ENCODE results near the gene FIBP.
A peak's percentile ranks its signal among the peaks of the same experiment; 100 is the strongest.
"Not testable (repeated sequence)": the region's sequence is repeated elsewhere in the genome, so short reads cannot be mapped to it uniquely, and the experiment has no call there.

FIBP gene

DNA sequence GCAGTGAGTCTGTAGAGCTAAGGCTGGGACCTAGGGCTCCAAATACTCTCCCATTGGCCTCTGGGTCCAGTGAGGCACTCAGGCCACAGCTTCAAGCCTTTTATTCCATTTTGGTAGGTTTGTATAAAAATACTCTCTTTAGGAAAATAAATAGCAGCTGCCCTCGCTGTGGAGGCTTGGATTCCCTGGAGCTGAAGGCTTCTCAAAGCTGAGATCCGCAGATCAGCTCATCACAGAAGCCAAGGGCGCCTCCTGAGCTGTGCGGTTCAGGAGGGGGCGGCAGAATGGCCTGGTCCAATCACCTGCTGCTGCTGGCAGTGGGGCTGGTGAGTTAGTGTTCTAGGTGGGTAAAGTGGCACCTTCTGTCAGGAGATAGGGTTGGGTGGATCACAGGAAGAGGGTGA is 3.9 kb upstream of the FIBP start:
- TF ChIP-seq, protein P1, sequence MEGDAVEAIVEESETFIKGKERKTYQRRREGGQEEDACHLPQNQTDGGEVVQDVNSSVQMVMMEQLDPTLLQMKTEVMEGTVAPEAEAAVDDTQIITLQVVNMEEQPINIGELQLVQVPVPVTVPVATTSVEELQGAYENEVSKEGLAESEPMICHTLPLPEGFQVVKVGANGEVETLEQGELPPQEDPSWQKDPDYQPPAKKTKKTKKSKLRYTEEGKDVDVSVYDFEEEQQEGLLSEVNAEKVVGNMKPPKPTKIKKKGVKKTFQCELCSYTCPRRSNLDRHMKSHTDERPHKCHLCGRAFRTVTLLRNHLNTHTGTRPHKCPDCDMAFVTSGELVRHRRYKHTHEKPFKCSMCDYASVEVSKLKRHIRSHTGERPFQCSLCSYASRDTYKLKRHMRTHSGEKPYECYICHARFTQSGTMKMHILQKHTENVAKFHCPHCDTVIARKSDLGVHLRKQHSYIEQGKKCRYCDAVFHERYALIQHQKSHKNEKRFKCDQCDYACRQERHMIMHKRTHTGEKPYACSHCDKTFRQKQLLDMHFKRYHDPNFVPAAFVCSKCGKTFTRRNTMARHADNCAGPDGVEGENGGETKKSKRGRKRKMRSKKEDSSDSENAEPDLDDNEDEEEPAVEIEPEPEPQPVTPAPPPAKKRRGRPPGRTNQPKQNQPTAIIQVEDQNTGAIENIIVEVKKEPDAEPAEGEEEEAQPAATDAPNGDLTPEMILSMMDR (IDR thresholded peaks at IDR 0.05; ENCODE audit: poor library complexity, severe bottlenecking): peak; percentile 18
- DNase-seq (ENCODE audit: low spot score); H3K9me3 ChIP-seq (ENCODE audit: severe bottlenecking); H3K27me3 ChIP-seq (ENCODE audit: insufficient read depth, poor library complexity, severe bottlenecking): not testable (repeated sequence)
- Histone ChIP-seq H3K4me3 (ENCODE audit: severe bottlenecking) (peak overlapping the region; percentile 45), H3K36me3 (ENCODE audit: low read depth) (peaks cover 47% of the 10 kb centered on the region), H3K4me1 (ENCODE audit: insufficient read depth, poor library complexity, severe bottlenecking) (peaks cover 18% of the 10 kb centered on the region), H3K27ac (ENCODE audit: poor library complexity, severe bottlenecking) (peak overlapping the region; percentile 96)
- ATAC-seq (ENCODE audit: low read depth): peak; percentile 0; the same call in 1 of the 3 replicates

DNA sequence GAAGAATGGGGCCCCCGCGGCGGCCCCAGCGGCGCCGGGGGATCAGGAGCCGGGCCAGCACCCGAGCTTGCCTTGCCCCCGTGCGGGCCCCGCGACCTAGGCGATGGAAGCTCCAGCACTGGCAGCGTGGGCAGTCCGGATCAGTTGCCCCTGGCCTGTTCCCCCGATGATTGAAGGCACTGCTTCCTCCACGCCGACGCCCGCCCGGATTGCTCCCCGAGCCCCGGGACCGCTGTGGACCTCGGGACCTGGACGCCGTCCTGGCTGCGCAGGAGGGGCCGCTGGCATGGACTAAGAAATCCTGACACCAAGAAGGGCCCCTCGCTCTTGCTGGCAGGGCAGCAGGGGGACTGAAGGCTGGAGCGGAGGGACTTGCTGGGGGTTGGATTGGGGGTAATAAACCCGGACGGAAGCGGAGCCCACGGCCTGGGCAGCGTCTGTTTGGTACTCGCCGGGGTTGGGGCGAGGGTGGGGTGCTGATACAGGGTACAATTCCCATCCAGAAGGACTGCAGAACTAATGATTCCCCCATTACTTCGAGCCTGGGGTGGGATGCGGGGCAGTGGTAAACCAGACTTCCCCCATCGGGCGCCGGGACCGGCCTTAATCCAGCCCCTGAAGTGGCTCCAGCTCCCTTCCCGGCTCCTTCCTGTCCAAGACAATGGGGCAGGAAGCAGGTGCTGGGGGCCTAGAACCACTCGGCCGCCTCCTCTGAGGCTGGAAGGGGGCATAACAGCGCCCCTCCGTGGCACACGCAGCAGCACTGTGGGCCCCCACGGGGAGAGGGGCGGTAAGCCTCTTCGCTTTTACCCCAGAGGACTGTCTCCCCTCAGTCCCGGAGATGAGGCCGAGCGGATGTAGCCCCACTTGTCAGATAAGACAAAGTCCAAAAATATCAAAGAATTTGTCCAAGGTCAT is 3.2 kb upstream of the FIBP start:
- no peaks in the 10 kb centered on the region for H3K9me3 ChIP-seq (ENCODE audit: severe bottlenecking)
- peak overlapping the region; percentile 96 for H3K27ac ChIP-seq (ENCODE audit: poor library complexity, severe bottlenecking)

DNA sequence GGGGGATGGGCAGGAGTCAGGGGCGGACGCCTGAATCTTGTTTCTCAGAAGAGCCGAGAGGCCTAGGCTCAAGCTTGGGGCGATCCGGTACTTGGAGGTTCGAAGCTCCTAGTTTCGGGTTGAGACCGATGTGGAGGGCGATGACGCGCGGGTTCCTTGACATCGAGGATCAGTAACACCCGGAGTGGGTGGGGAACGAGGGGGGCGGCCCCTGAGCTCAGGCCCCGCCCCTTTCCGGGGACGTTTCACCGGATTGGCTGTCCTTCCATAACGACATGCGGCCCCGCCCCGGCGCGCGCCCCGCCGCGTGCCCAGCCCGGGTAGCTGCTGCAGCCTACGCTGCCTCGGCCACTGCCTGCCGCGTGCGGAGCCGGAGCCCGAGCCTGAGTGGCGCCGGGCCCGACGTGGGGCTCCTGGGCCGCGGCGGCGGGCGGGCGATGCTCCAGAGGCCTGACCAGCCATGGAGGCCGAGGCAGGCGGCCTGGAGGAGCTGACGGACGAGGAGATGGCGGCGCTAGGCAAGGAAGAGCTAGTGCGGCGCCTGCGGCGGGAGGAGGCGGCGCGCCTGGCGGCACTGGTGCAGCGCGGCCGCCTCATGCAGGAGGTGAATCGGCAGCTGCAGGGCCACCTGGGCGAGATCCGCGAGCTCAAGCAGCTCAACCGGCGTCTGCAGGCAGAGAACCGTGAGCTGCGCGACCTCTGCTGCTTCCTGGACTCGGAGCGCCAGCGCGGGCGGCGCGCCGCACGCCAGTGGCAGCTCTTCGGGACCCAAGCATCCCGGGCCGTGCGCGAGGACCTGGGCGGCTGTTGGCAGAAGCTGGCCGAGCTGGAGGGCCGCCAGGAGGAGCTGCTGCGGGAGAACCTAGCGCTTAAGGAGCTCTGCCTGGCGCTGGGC is 2.3 kb upstream of the FIBP start, which contains the start of gene CCDC85B:
CCDC85B (plus strand) TSS at position 350 of the 895 bp plus-strand sequence; CDS start at position 461, 111 bp downstream.
- peaks cover 10% of the 10 kb centered on the region for H3K4me1 ChIP-seq (ENCODE audit: insufficient read depth, poor library complexity, severe bottlenecking)

More for the DNA sequence above, 3.2 kb upstream of the FIBP start:
- TF ChIP-seq, protein P1 (IDR thresholded peaks at IDR 0.05; ENCODE audit: poor library complexity, severe bottlenecking): peak; percentile 35
- DNase-seq (ENCODE audit: low spot score) (no peak), ATAC-seq (ENCODE audit: low read depth) (peak; percentile 2)
- peak overlapping the region; percentile 45 for H3K4me3 ChIP-seq (ENCODE audit: severe bottlenecking)
- no peaks in the 10 kb centered on the region for H3K27me3 ChIP-seq (ENCODE audit: insufficient read depth, poor library complexity, severe bottlenecking)
- H3K36me3 ChIP-seq (ENCODE audit: low read depth): peaks cover 47% of the 10 kb centered on the region
- H3K4me1 ChIP-seq (ENCODE audit: insufficient read depth, poor library complexity, severe bottlenecking): peaks cover 11% of the 10 kb centered on the region

DNA sequence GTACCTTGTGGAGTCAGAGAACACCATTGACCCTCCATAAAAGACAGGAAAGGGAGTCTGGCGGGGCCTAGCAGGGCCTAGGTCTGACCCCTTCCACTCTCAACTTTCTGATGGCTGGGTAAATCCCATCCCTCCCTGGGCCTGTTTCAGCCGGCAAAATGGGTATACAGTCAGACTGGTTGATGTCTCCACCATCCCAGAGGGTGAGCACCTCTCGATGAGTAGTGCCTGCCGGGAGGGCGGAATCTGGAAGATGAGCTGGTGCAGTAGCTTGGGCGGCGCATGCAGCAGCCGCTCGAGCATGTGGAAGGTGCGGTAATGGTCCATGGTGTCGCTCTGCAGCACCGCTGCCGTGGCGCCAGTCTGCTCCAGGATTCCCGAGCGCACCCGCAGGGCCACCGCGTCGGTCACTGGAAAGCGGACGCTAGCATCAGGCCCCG is 528 bp downstream of the FIBP start:
- peak overlapping the region; percentile 45 for H3K4me3 ChIP-seq (ENCODE audit: severe bottlenecking)
- no peak for DNase-seq (ENCODE audit: low spot score)
- H3K27ac ChIP-seq (ENCODE audit: poor library complexity, severe bottlenecking): peak overlapping the region; percentile 96
- peaks cover 10% of the 10 kb centered on the region for H3K4me1 ChIP-seq (ENCODE audit: insufficient read depth, poor library complexity, severe bottlenecking)
- no peaks in the 10 kb centered on the region for H3K9me3 ChIP-seq (ENCODE audit: severe bottlenecking)
- TF ChIP-seq, protein P1 (IDR thresholded peaks at IDR 0.05; ENCODE audit: poor library complexity, severe bottlenecking): no peak
- H3K36me3 ChIP-seq (ENCODE audit: low read depth): peaks cover 44% of the 10 kb centered on the region
- H3K27me3 ChIP-seq (ENCODE audit: insufficient read depth, poor library complexity, severe bottlenecking): no peaks in the 10 kb centered on the region
- ATAC-seq (ENCODE audit: low read depth): no peak

More for the DNA sequence above, 2.3 kb upstream of the FIBP start, which contains the start of gene CCDC85B:
- DNase-seq (ENCODE audit: low spot score): peak; percentile 94
- Histone ChIP-seq H3K36me3 (ENCODE audit: low read depth) (peaks cover 42% of the 10 kb centered on the region), H3K27ac (ENCODE audit: poor library complexity, severe bottlenecking) (peak within 1 kb of the TSS; percentile 96), H3K27me3 (ENCODE audit: insufficient read depth, poor library complexity, severe bottlenecking) (no peaks in the 10 kb centered on the region), H3K4me3 (ENCODE audit: severe bottlenecking) (peak within 1 kb of the TSS; percentile 45), H3K9me3 (ENCODE audit: severe bottlenecking) (no peaks in the 10 kb centered on the region)
- TF ChIP-seq, protein P1 (IDR thresholded peaks at IDR 0.05; ENCODE audit: poor library complexity, severe bottlenecking): peak; percentile 16
- peak; percentile 49 for ATAC-seq (ENCODE audit: low read depth)
